ENCODE results near the gene CRACR2A. TPM values are rescaled to one million over a fixed set of nuclear protein-coding genes. Genes with fewer than 3 reads are reported as not detected.

Gene CRACR2A
- total and polyA plus RNA-seq, 9 of the 15 experiments (the other 6 are each of a cell fraction or from before 2014, with no cell fraction given): 2.1 to 15.1 (median 10.4) TPM

GRCh38 chr12:3631272-3631637 lies 121.7 kb downstream of the CRACR2A start:
- H3K4me3 ChIP-seq: no peak overlapping the region
- in situ Hi-C loops (cut with MboI): no loop called here
- no peak overlapping the region for H3K4me2 ChIP-seq (ENCODE audit: insufficient read depth, low read length)
- H3K27ac ChIP-seq (ENCODE audit: extremely low read depth, low read depth, low read length): no peak overlapping the region
- ChIA-PET POLR2A (interaction anchor here (0.6 kb wide), 1 partner anchor 27 kb away, joined by 3 read pairs; no protein-coding TSS in a partner anchor), CTCF (ENCODE audit: low intra/inter-chr PET ratio) (no interaction called here)
- FAIRE-seq (no peak), DNase-seq (ENCODE audit: extremely low read depth in 1 of 4, low spot score in 3 of 4) (no peak), ATAC-seq (no peak)
- H3K27me3 ChIP-seq (ENCODE audit: control insufficient read depth in 2 of 2, insufficient read depth in 2 of 2, low read length in 2 of 2): no peaks in the 10 kb centered on the region
- no peaks in the 10 kb centered on the region for H4K20me1 ChIP-seq (replicated peaks; ENCODE audit: control insufficient read depth, insufficient read depth, low read length)
- peaks cover 6% of the 10 kb centered on the region; the same call in 1 of the 3 replicates for H3K36me3 ChIP-seq (ENCODE audit: control insufficient read depth, insufficient read depth, low read length)
- H2AFZ ChIP-seq (ENCODE audit: low read depth, low read length): no peak overlapping the region
- no peak overlapping the region for H3K9ac ChIP-seq (ENCODE audit: insufficient read depth in 1 of 2, low read depth in 2 of 2, low read length in 2 of 2)
- 83% methylated on average over 7 of the region's 7 CpGs for WGBS (ENCODE audit: insufficient coverage, low coverage, missing lambda C conversion rate)
- H3K9me1 ChIP-seq (ENCODE audit: control insufficient read depth, insufficient read depth, low read length): no peaks in the 10 kb centered on the region
- no peaks in the 10 kb centered on the region for H3K79me2 ChIP-seq (ENCODE audit: control insufficient read depth, insufficient read depth, low read length)
- intact Hi-C loops (cut with micrococcal nuclease): no loop called here
- H3K9me3 ChIP-seq (replicated peaks; ENCODE audit: control insufficient read depth, insufficient read depth, low read depth, low read length): no peaks in the 10 kb centered on the region
- no peaks in the 10 kb centered on the region for H3K4me1 ChIP-seq (replicated peaks in 1 of 2; ENCODE audit: control insufficient read depth in 2 of 2, insufficient read depth in 2 of 2, low read length in 2 of 2)
- no TSS peak for BruUV-seq (replicated peaks)
- TF ChIP-seq BCLAF1 (IDR thresholded peaks at IDR 0.05; ENCODE audit: borderline replicate concordance in 1 of 2, control insufficient read depth in 1 of 2, low read depth in 2 of 2, low read length in 1 of 2) (no peak), RNF2 (IDR thresholded peaks at IDR 0.05) (no peak), GATAD2A (IDR thresholded peaks at IDR 0.05) (no peak), ZC3H8 (IDR thresholded peaks at IDR 0.05) (no peak), ELF1 (tag; IDR thresholded peaks at IDR 0.05) (no peak), ETV6 (IDR thresholded peaks at IDR 0.05; ENCODE audit: borderline replicate concordance in 1 of 2, low read depth in 2 of 2, low read length in 1 of 2) (no peak), ETV6 (CRISPR knock-in tag; IDR thresholded peaks at IDR 0.05; ENCODE audit: borderline replicate concordance) (no peak), E2F8 (IDR thresholded peaks at IDR 0.05; ENCODE audit: low read depth, partially characterized antibody) (no peak), NR4A1 (CRISPR knock-in tag; IDR thresholded peaks at IDR 0.05) (no peak), NR4A1 (tag; IDR thresholded peaks at IDR 0.05) (no peak), KAT7 (CRISPR knock-in tag; IDR thresholded peaks at IDR 0.05; ENCODE audit: borderline replicate concordance) (no peak), JUND (IDR thresholded peaks at IDR 0.05; ENCODE audit: borderline replicate concordance, low read depth, low read length) (no peak), JUND (tag; IDR thresholded peaks at IDR 0.05; ENCODE audit: borderline replicate concordance, low read depth, low read length) (no peak), PURB (CRISPR knock-in tag; IDR thresholded peaks at IDR 0.05; ENCODE audit: low read depth) (no peak), ZNF253 (CRISPR knock-in tag; conservative IDR thresholded peaks at IDR 0.05) (no peak)

Measured in K562 (cell line).